Amniotic epithelial cell (primary cell): ENCODE data around the gene SYCP3.
"Not testable (repeated sequence)": the region's sequence is repeated elsewhere in the genome, so short reads cannot be mapped to it uniquely, and the experiment has no call there.

Source experiments
- DNase-seq: peaks from one replicate; pipeline ENCODE4 v3.0.0-alpha.2; 2010; ENCODE audit warnings: low read depth

The SYCP3 gene

GRCh38 chr12:101713059-101713682 is 26.1 kb downstream of the SYCP3 start:
- peak; percentile 15 for DNase-seq

GRCh38 chr12:101710288-101710687 is 29.0 kb downstream of the SYCP3 start:
- no peak for DNase-seq

GRCh38 chr12:101707131-101707782 is 32.0 kb downstream of the SYCP3 start:
- peak; percentile 80 for DNase-seq

GRCh38 chr12:101706403-101706802 is 32.9 kb downstream of the SYCP3 start:
- DNase-seq: no peak

GRCh38 chr12:101703487-101703886 is 35.8 kb downstream of the SYCP3 start:
- no peak for DNase-seq

- DNase-seq: no peak
Observed at GRCh38 chr12:101700299-101700820, 38.9 kb downstream of the SYCP3 start.

GRCh38 chr12:101698800-101699347 is 40.4 kb downstream of the SYCP3 start:
- DNase-seq: peak; percentile 5

GRCh38 chr12:101697930-101698799 is 41.1 kb downstream of the SYCP3 start:
- peak; percentile 31 for DNase-seq

- peak; percentile 24 for DNase-seq
Observed at GRCh38 chr12:101697197-101697929, 41.9 kb downstream of the SYCP3 start, which contains the start of gene CHPT1. CHPT1 (plus strand) TSS chr12:101697640; CDS start chr12:101697862, 222 bp downstream.

GRCh38 chr12:101696251-101697196 is 42.7 kb downstream of the SYCP3 start:
- no peak for DNase-seq

- DNase-seq: peak; percentile 81
Observed at GRCh38 chr12:101695706-101696105, 43.6 kb downstream of the SYCP3 start.

- no peak for DNase-seq
Observed at GRCh38 chr12:101694986-101695385, 44.3 kb downstream of the SYCP3 start.

- peak; percentile 10 for DNase-seq
Observed at GRCh38 chr12:101694297-101694848, 44.9 kb downstream of the SYCP3 start.

GRCh38 chr12:101691503-101692096 is 47.7 kb downstream of the SYCP3 start:
- no peak for DNase-seq

GRCh38 chr12:101690544-101691098 is 48.6 kb downstream of the SYCP3 start:
- no peak for DNase-seq

- no peak for DNase-seq
Observed at GRCh38 chr12:101686176-101686575, 53.1 kb downstream of the SYCP3 start.

GRCh38 chr12:101685092-101685491 is 54.2 kb downstream of the SYCP3 start:
- DNase-seq: no peak

- DNase-seq: not testable (repeated sequence)
Observed at GRCh38 chr12:101681627-101682026, 57.6 kb downstream of the SYCP3 start.

- DNase-seq: no peak
Observed at GRCh38 chr12:101680647-101681046, 58.6 kb downstream of the SYCP3 start.
